Bronchial smooth muscle cell (primary cell): Measurements from ENCODE around the gene SPOP. TPM values are rescaled to one million over a fixed set of nuclear protein-coding genes. Genes with fewer than 3 reads are reported as not detected.

Experiments used
- total RNA-seq: library from RNA; depleted of rRNA; stranded (reverse); fragments of >200 nt; gene quantifications from 2 replicates; pipeline ENCODE4 v1.2.1, GENCODE V29; 2014

The SPOP gene
- total RNA-seq = 82.3 and 111 TPM in 2 replicates

GRCh38 chr17:49677933-49678847, at the start of gene SPOP:
SPOP (minus strand) TSS chr17:49678097; CDS start chr17:49622810, 55,287 bp downstream.

GRCh38 chr17:49707608-49708514, 30.0 kb upstream of the SPOP start, which contains the start of gene SLC35B1:
SLC35B1 (minus strand) TSS chr17:49707964; CDS start chr17:49707833, 131 bp downstream.

GRCh38 chr17:49575679-49576087, 102.2 kb downstream of the SPOP start, which contains the start of gene NXPH3:
NXPH3 (plus strand) TSS chr17:49575871; CDS start chr17:49576220, 349 bp downstream.

Other genes starting within 250 kb of the SPOP start
- gene NGFR, start 182.8 kb downstream of the SPOP start, total RNA-seq = 0.26 and 0.32 TPM in 2 replicates
- under 0.01 and 0.17 TPM in 2 replicates for gene NXPH3, start 102.2 kb downstream of the SPOP start, total RNA-seq
- gene SLC35B1, start 29.9 kb upstream of the SPOP start, total RNA-seq = 36.2 and 43.3 TPM in 2 replicates
- 1.3 and 2.7 TPM in 2 replicates for gene FAM117A, start 86.0 kb upstream of the SPOP start, total RNA-seq
- gene KAT7, start 110.6 kb upstream of the SPOP start, total RNA-seq = 19.1 and 22.2 TPM in 2 replicates
- gene TAC4, start 170.0 kb upstream of the SPOP start, total RNA-seq = not detected in 2 replicates